SH-SY5Y (cell line): ENCODE measurements around the gene DDX51.

Experiments used
- GATA2 ChIP-seq: IDR thresholded peaks from 2 replicates; pipeline ENCODE4 v1.6.1; 2011; ENCODE audit warnings: mild to moderate bottlenecking, low read depth, low read length
- GATA3 ChIP-seq: IDR thresholded peaks from 2 replicates; pipeline ENCODE4 v1.6.1; 2011; ENCODE audit warnings: low read depth, mild to moderate bottlenecking, low read length, moderate library complexity

- TF ChIP-seq GATA2 (no peak), GATA3 (no peak)
Observed at GRCh38 chr12:132106921-132107320, 37.2 kb downstream of the DDX51 start.
